GM23248 (cell line): ENCODE data around the gene GNLY.

Source experiments
- EZH2 ChIP-seq: fragments of 200-600 bp; sonication (generic); IDR thresholded peaks from 2 replicates; pipeline ENCODE4 v1.6.1; 2018; ENCODE audit warnings: antibody characterized with exemption, mild to moderate bottlenecking; ENCODE audit not compliant: insufficient read depth, poor library complexity, severe bottlenecking
- EZH2phosphoT487 ChIP-seq: fragments of 200-600 bp; sonication (generic); IDR thresholded peaks from 2 replicates; pipeline ENCODE4 v1.6.1; 2018; ENCODE audit warnings: antibody characterized with exemption, moderate library complexity, mild to moderate bottlenecking, low read depth; ENCODE audit not compliant: insufficient read depth

GRCh38 chr2:85731606-85732005 lies 37.4 kb downstream of the GNLY start:
- TF ChIP-seq EZH2 (no peak), EZH2phosphoT487 (no peak)
